ENCODE results near the gene LRRC61. TPM values are rescaled to one million over a fixed set of nuclear protein-coding genes. Genes with fewer than 3 reads are reported as not detected.
A peak's percentile ranks its signal among the peaks of the same experiment; 100 is the strongest.

Gene LRRC61
- total RNA-seq, 1 donor from 2014 or later = 70.8 TPM

GRCh38 chr7:150337659-150338081, 14.5 kb downstream of the LRRC61 start:
- no peak for DNase-seq (ENCODE audit: low read depth)
- no peaks in the 10 kb centered on the region for H3K36me3 ChIP-seq (ENCODE audit: control insufficient read depth, insufficient read depth, low read length)
- TF ChIP-seq, protein P1, sequence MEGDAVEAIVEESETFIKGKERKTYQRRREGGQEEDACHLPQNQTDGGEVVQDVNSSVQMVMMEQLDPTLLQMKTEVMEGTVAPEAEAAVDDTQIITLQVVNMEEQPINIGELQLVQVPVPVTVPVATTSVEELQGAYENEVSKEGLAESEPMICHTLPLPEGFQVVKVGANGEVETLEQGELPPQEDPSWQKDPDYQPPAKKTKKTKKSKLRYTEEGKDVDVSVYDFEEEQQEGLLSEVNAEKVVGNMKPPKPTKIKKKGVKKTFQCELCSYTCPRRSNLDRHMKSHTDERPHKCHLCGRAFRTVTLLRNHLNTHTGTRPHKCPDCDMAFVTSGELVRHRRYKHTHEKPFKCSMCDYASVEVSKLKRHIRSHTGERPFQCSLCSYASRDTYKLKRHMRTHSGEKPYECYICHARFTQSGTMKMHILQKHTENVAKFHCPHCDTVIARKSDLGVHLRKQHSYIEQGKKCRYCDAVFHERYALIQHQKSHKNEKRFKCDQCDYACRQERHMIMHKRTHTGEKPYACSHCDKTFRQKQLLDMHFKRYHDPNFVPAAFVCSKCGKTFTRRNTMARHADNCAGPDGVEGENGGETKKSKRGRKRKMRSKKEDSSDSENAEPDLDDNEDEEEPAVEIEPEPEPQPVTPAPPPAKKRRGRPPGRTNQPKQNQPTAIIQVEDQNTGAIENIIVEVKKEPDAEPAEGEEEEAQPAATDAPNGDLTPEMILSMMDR (IDR thresholded peaks at IDR 0.05; ENCODE audit: insufficient read depth, low read length, poor library complexity, severe bottlenecking) = no peak
- peaks cover 12% of the 10 kb centered on the region for H3K27me3 ChIP-seq (ENCODE audit: control insufficient read depth, insufficient read depth, low read length)
- H3K4me3 ChIP-seq (ENCODE audit: low read depth, low read length) = no peak overlapping the region

DNA sequence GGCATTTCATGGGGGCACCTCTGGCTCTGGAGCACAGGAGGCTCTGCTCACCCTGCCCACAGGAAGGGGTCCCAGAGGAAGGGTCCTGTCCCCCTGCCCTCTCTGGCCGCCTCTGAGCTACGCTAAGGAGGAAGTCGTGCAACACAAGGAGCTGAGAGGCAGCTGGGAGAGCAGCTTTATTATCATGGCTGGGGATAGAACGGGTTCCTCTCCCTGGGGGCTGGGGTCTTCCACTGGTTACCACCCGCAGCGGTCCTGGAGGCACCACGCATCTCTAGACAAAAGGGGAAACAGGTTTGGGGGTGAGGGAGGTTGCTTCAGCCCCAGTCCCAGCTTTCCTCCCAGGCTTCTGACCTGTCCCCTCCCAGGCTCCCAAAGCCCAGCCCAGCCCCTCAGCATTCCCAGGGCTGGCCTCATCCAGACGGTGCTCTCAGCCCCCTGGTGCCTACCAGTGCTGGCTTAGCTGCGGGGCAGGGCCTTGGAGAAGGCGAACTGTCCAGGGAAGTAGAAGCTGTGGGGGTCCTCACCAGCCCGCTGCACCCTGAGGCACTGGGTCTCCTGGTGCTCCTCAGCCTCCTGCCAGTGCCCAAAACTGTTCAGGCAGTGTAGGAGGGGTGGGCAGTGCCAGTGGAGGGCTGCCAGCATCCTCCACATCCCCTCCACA, 15.1 kb downstream of the LRRC61 start:
- TF ChIP-seq, protein P1 (IDR thresholded peaks at IDR 0.05; ENCODE audit: insufficient read depth, low read length, poor library complexity, severe bottlenecking) = no peak
- no peak for DNase-seq (ENCODE audit: low read depth)
- H3K27me3 ChIP-seq (ENCODE audit: control insufficient read depth, insufficient read depth, low read length) = peaks cover 12% of the 10 kb centered on the region
- H3K4me3 ChIP-seq (ENCODE audit: low read depth, low read length) = no peak overlapping the region
- no peaks in the 10 kb centered on the region for H3K36me3 ChIP-seq (ENCODE audit: control insufficient read depth, insufficient read depth, low read length)

- TF ChIP-seq, protein P1 (IDR thresholded peaks at IDR 0.05; ENCODE audit: insufficient read depth, low read length, poor library complexity, severe bottlenecking) = no peak
- H3K36me3 ChIP-seq (ENCODE audit: control insufficient read depth, insufficient read depth, low read length) = no peaks in the 10 kb centered on the region
- peaks cover 12% of the 10 kb centered on the region for H3K27me3 ChIP-seq (ENCODE audit: control insufficient read depth, insufficient read depth, low read length)
- peak; percentile 63 for DNase-seq (ENCODE audit: low read depth)
- no peak overlapping the region for H3K4me3 ChIP-seq (ENCODE audit: low read depth, low read length)
These were observed 16.3 kb downstream of the LRRC61 start for GRCh38 chr7:150339409-150339809.

GRCh38 chr7:150340024-150340749, 17.0 kb downstream of the LRRC61 start:
- Histone ChIP-seq H3K36me3 (ENCODE audit: control insufficient read depth, insufficient read depth, low read length) (no peaks in the 10 kb centered on the region), H3K4me3 (ENCODE audit: low read depth, low read length) (peak overlapping the region; percentile 40), H3K27me3 (ENCODE audit: control insufficient read depth, insufficient read depth, low read length) (peaks cover 12% of the 10 kb centered on the region)
- TF ChIP-seq, protein P1 (IDR thresholded peaks at IDR 0.05; ENCODE audit: insufficient read depth, low read length, poor library complexity, severe bottlenecking) = no peak
- no peak for DNase-seq (ENCODE audit: low read depth)

- Histone ChIP-seq H3K36me3 (ENCODE audit: control insufficient read depth, insufficient read depth, low read length) (no peaks in the 10 kb centered on the region), H3K4me3 (ENCODE audit: low read depth, low read length) (peak overlapping the region; percentile 40), H3K27me3 (ENCODE audit: control insufficient read depth, insufficient read depth, low read length) (peaks cover 12% of the 10 kb centered on the region)
- DNase-seq (ENCODE audit: low read depth) = no peak
- TF ChIP-seq, protein P1 (IDR thresholded peaks at IDR 0.05; ENCODE audit: insufficient read depth, low read length, poor library complexity, severe bottlenecking) = no peak
These were observed 17.7 kb downstream of the LRRC61 start for GRCh38 chr7:150340875-150341262.

Measured in kidney epithelial cell (primary cell).